SH-SY5Y (cell line): ENCODE data around the gene CIB2.

Source experiments
- GATA2 ChIP-seq: IDR thresholded peaks from 2 replicates; pipeline ENCODE4 v1.6.1; 2011; ENCODE audit warnings: mild to moderate bottlenecking, low read depth, low read length
- GATA3 ChIP-seq: IDR thresholded peaks from 2 replicates; pipeline ENCODE4 v1.6.1; 2011; ENCODE audit warnings: low read depth, mild to moderate bottlenecking, low read length, moderate library complexity

- no peak for TF ChIP-seq GATA2
- no peak for TF ChIP-seq GATA3
These were observed 1.4 kb downstream of the CIB2 start for GRCh38 chr15:78129751-78130287.
